GM18498 (cell line): ENCODE data around the gene TNFAIP2.
"Not testable (repeated sequence)": the region's sequence is repeated elsewhere in the genome, so short reads cannot be mapped to it uniquely, and the experiment has no call there.

Experiments used
- ATAC-seq: cut with Tn5 transposase; IDR thresholded peaks from one replicate; pipeline ENCODE4 v1.9.1; 2021; ENCODE audit warnings: mild to moderate bottlenecking, moderate library complexity; ENCODE audit not compliant: unreplicated experiment

Gene TNFAIP2

DNA sequence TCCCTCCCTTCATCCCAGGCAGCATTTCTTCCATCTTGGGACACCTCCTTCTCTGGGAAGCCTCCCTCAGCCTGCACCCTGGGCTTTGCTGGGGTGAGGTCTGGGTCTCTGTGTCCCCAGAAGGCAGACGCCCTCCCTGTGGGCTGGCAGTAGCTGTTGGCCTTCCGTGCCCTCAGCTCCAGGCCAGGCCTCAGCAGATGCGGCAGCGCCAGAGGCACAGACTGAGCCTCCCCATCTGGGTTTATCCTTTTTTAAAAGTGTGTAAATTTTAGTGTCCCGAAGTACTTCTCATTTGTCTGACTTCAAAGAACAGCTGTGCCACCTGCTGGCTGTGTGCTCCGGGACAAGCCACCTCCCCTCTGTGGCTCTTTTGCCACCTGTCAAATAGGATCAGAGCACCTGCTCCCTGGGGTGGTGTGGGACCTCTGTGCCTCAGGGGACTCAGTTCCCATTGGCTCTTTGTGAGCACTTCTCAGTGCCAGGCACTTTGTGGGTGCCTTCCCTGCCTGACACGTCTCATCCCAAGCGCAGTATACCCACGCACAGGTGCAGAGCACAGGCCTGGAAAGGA, 17.6 kb upstream of the TNFAIP2 start:
- no peak for ATAC-seq

GRCh38 chr14:103107455-103107854, 15.8 kb upstream of the TNFAIP2 start:
- no peak for ATAC-seq

DNA sequence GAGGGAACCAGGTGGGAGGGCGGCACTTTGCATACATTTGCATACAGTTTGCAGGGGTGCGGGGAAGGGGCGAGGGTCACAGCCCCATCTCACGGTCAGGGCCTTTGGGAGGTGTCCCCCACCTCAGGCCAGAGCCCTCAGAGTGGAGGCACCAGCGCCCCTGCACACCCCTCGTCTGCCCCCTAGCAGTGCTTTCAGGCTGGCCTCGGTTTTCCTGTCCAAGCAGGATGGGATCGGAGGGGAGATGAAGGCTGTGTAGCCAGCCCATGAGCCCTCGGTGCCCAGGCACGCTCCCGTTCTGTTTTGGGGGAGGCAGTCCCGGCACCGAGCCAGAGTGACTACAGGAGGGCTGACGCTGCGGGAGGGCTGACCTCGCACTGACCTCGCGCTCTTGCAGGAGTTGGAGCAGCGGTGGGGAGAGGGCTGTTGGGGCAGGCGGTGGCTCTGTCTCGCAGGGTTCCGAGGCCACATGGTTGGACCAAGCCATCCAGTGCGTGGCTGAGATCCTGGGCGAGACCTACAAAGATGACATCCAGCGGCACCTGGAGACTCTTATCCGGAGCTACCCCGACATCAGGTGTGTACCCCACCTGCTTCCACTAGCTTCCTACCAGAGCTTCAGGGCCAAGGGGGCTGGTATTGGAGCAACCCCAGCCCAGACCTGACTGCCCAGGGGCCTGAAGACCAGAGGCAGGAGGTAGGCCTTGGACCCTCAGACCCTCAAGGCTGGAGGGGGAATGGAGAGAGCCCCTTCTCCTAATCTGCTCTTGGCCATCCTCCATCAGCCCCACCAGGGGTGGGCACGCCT, 15.1 kb upstream of the TNFAIP2 start:
- no peak for ATAC-seq

DNA sequence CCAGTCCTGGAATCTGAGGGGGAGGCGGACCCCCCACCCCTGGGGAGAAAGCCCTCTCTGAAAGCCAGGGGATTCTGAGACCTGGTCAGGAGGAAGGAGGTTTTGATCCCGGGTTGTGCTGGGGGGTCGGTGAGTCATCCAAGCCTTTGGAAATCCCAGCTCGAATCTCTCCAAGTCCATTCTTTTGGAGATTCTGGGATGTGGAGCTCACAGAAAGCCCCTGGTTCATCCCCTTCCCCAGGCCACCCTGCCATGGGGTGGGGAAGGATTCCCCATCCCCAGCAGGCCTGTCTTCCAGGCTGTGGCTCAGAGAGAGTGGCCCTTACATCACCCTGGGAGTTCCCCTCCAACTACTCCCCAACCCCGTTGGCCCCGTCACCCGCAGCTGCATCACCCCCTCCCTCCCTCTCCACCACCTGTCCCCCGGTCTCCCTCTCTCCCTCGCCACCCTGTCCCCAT, 14.5 kb upstream of the TNFAIP2 start:
- no peak for ATAC-seq

DNA sequence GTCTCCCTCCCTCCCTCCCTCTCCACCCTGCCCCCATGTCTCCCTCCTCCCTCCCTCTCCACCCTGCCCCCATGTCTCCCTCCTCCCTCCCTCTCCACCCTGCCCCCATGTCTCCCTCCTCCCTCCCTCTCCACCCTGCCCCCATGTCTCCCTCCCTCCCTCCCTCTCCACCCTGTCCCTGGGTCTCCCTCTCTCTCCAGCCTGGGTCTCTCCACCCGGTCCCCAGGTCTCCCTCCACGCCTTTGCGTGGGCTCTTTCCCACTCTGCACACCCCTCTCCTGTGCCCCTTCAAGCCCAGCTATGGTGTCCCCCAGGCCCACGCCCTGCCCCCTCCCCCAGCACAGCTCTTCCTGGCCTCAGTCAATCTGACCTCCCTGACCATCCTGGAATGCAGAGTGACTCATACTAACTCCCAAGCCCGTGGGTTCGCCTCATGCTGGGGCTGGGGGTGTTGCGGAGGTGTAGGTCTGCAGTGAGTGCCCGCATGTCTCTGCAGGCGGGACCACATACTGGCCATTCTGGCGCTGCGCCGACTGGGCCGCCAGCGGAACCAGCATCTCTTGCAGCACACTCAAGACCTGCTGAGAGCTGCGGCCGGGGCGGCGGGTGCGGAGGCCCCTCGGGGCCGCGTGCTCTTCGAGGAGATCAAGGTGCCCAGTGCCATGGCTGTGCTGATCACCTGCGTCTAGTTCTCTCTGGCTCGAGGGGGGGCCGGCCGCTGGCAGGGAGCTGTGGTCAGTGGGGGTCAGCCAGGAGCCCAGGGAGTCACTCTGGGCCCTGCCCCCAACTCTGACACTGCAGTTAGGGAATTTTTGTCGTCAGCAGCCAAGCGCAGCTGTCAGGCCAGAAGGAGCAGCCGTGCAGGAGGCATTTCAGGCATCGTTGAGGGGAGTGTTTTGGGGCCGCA, 13.5 kb upstream of the TNFAIP2 start:
- no peak for ATAC-seq

DNA sequence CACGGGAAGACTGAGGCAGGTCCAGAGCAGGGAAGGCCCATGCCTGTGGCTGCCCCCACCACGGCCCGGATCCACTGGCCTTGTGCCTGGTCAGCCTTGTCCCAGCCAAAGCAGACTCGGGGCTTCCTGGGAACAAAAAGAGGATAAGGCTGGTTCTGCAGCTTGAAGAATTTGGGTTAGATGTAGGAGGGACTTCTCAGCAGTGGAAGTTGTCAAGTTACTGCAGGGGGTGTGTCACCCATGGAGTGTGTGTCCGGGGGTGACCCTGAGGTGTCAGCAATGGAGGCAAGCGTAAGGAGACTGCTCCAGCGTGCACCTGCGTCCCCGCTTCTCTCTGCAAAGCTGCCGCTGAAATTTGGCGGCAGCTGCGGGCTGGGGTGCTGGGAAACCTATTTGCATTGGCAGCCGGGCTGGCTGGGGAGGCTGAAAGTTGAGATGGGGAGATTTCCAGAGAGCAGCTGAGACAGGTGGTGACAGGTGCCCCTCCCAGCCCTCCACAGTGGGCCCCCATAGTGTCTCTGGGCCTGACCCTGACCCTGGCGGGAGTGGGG, 12.5 kb upstream of the TNFAIP2 start:
- ATAC-seq: no peak

DNA sequence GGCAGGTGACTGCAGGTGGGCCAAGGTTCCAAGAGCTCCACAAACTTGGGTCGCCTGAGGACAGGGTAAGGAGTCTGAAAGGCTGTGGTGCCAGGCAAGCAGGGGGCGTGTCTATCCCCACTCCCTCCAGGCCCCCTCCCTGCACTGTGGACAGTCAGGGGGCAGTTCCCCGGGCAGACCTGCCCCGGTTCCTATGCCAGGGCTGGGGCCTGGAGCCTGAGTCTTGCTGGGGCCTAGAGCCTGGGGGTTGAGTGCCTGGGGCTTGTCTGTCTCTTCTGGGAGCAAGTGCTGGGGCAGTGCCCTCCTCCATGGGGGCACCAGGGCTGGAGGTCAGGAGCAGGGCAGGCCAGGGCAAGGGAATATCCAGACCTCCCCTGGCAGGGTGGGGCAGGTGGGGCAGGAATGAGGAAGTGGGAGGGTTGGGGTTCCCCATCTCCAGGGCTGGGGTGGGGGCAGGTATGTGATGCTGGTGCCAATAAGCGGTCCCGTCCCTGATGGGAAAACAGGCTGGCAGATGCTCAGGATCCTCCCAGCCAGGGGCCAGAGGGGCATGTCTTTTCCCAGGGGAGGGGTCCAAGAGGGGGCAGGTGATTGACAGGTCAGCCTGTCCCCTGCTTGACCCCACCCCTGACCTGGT, 11.9 kb upstream of the TNFAIP2 start:
- ATAC-seq: no peak

DNA sequence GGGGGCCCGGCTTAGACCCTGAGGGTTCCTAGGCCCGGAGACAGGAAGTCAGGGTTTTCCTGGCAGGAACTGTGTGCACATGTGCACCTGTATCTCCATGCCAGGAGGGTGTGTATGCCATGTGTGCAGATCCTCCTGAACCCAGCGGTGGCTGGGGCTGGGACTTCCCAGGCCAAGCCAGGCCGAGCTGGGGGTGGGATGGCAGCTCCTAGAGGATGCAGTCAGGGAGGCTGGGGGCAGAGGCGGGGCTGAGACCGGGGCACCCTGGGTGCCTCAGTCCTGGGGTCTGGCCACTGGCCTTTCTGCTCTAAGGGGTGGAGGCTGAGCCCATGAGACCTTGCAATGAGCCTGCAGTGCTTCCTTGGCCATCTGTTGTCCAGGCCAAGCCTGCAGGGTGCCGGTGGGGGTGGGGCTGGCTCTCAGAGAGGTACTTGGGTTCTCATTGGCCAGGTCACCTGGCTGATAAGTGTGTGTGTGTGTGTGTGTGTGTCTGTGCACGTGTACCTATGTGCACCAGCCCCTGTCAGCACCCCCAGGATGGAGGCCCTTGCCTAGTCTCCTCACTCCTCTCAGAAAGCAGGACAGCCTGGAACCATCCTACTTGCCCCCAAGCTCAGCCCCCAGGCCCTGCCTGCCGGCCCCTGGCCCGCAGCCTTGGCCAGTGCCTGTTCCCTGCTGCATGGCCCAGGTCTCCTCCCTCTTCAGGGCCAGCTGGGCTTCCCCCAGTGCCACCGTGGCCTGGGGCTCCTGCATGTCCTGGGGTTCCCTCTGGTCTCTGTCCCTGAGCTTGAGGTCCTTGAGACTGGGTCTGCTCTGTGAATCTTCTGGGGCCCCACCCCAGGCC, 10.6 kb upstream of the TNFAIP2 start:
- no peak for ATAC-seq

DNA sequence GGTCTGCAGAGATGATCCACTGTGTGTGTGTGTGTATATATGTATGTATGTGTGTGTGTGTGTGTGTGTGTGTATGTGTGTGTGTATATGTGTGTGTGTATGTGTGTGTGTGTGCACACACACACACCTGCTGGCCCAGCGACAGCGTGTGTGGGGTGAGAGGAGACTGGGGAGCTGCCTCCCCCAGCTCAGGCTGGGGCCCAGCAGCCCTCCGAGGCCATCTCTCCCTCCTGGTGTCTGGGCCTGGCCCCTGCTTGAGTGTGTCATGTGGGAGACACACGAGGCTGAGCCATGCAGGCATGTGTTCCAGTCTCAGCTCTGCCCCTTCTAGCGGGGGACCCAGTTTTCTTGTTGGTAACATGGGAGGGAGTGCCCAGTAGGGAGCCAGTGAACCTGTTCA, 10.0 kb upstream of the TNFAIP2 start:
- ATAC-seq: no peak

GRCh38 chr14:103113774-103114173, 9.5 kb upstream of the TNFAIP2 start:
- ATAC-seq: no peak

- not testable (repeated sequence) for ATAC-seq
These were observed 8.1 kb upstream of the TNFAIP2 start for GRCh38 chr14:103115086-103115679.

DNA sequence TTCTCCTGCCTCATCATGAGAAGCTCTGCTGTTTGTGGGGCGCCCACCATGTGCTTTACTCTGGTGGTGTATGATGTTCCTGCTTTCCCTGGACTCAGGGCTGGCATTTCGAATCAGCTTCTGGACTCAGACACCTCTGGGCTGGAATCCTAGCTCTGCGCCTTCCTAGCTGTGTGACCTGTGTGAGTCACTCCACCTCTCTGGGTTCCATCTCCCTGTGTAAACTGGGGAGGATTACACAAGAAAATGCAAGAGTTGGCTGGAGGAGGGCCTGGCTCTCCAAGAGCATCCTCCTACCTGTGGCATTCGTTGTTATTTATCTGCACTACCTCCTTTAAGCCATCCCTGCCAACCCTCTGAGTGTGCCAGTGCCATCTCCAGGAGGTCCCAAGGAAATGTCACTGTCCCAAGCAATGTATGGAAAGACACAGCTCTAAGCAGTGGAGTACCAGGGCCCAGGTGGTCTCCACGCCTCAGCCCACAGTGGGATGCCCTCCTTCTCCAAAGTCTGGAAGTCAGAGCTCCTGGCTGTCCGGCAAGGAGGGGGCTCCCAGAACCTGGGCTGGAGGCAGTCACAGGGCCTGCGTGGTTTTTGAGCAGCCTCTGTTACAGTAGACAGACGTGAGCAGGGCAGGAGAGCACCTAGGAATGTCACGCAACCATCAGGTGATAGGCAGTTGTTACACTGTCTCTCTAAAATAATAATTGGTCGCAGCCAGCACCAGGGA, 7.3 kb upstream of the TNFAIP2 start:
- ATAC-seq: no peak

DNA sequence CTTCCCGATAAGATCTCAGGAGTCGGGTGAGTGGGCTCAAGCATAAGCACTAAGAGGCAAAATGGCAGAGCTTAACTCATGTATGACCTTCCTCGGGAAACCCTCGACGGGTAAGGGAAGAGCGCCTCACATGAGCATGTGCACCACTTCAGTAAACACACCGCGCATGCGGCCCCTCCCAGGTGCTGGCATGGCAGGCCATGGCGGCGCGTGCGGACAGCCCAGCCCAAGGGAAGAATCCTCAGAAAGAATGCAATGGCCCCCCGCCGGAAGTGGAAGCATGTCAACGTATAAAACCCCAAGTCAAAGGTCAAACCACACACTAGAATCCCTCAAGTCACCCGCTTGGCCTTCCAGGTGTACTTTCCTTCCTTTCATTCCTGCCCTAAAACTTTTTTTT, 6.6 kb upstream of the TNFAIP2 start:
- ATAC-seq: no peak

- ATAC-seq: not testable (repeated sequence)
These were observed 5.8 kb upstream of the TNFAIP2 start for GRCh38 chr14:103117499-103117898.

- no peak for ATAC-seq
These were observed 5.1 kb upstream of the TNFAIP2 start for GRCh38 chr14:103118018-103118662.

GRCh38 chr14:103118663-103119404, 4.4 kb upstream of the TNFAIP2 start:
- ATAC-seq: no peak

GRCh38 chr14:103119527-103119926, 3.7 kb upstream of the TNFAIP2 start:
- ATAC-seq: not testable (repeated sequence)
